ENCODE data around the gene CEP85L. TPM values are rescaled to one million over a fixed set of nuclear protein-coding genes. Genes with fewer than 3 reads are reported as not detected.

The CEP85L gene
- polyA plus RNA-seq, 2 donors = 0.52 to 0.61 TPM

DNA sequence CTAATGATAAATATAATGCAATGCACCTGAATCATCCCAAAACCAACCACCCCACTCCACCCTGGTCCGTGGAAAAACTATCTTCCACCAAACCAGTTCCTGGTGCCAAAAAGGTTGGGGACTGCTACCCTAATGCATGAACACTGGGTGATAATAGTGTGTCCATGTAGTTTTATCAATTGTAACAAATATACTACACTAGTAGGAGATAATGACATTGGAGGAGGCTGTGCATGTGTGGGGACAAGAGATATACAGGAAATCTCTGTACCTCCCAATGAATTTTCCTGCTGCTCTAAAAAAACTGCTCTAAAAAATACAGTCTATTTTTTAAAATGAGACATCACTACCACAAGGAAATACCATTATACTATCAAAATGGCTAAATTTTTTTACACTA is 20.5 kb downstream of the CEP85L start:
- H3K4me3 ChIP-seq (ENCODE audit: low read depth in 1 of 2, low read length in 2 of 2) = no peak overlapping the region
- no peaks in the 10 kb centered on the region for H3K9me3 ChIP-seq (ENCODE audit: control insufficient read depth in 2 of 2, insufficient read depth in 1 of 2, low read depth in 1 of 2, low read length in 1 of 2)
- H3K27me3 ChIP-seq (ENCODE audit: control insufficient read depth in 1 of 2, insufficient read depth in 2 of 2, low read length in 2 of 2) = no peaks in the 10 kb centered on the region
- no peak overlapping the region for H3K27ac ChIP-seq (ENCODE audit: low read depth in 2 of 2, low read length in 1 of 2)
- no peaks in the 10 kb centered on the region for H3K36me3 ChIP-seq (ENCODE audit: control insufficient read depth in 2 of 2, insufficient read depth in 2 of 2, low read length in 1 of 2)
- H3K4me1 ChIP-seq (ENCODE audit: control insufficient read depth in 2 of 2, insufficient read depth in 2 of 2, low read length in 1 of 2) = no peaks in the 10 kb centered on the region
- WGBS, 2 donors = 92 to 100% methylated on average over 1 of the region's 1 CpG

- H3K9me3 ChIP-seq (ENCODE audit: control insufficient read depth in 2 of 2, insufficient read depth in 1 of 2, low read depth in 1 of 2, low read length in 1 of 2) = no peaks in the 10 kb centered on the region
- no peak overlapping the region for H3K4me3 ChIP-seq (ENCODE audit: low read depth in 1 of 2, low read length in 2 of 2)
- H3K27me3 ChIP-seq (ENCODE audit: control insufficient read depth in 1 of 2, insufficient read depth in 2 of 2, low read length in 2 of 2) = no peaks in the 10 kb centered on the region
- no peak overlapping the region for H3K27ac ChIP-seq (ENCODE audit: low read depth in 2 of 2, low read length in 1 of 2)
- H3K4me1 ChIP-seq (ENCODE audit: control insufficient read depth in 2 of 2, insufficient read depth in 2 of 2, low read length in 1 of 2) = no peaks in the 10 kb centered on the region
- WGBS, 2 donors = 68 to 77% methylated on average over 1 of the region's 1 CpG
- no peaks in the 10 kb centered on the region for H3K36me3 ChIP-seq (ENCODE audit: control insufficient read depth in 2 of 2, insufficient read depth in 2 of 2, low read length in 1 of 2)
Measured at GRCh38 chr6:118630067-118630466, 21.3 kb downstream of the CEP85L start.

GRCh38 chr6:118627724-118628123 is 23.7 kb downstream of the CEP85L start:
- Histone ChIP-seq H3K36me3 (ENCODE audit: control insufficient read depth in 2 of 2, insufficient read depth in 2 of 2, low read length in 1 of 2) (no peaks in the 10 kb centered on the region), H3K9me3 (ENCODE audit: control insufficient read depth in 2 of 2, insufficient read depth in 1 of 2, low read depth in 1 of 2, low read length in 1 of 2) (no peaks in the 10 kb centered on the region), H3K4me3 (ENCODE audit: low read depth in 1 of 2, low read length in 2 of 2) (no peak overlapping the region), H3K27ac (ENCODE audit: low read depth in 2 of 2, low read length in 1 of 2) (no peak overlapping the region), H3K4me1 (ENCODE audit: control insufficient read depth in 2 of 2, insufficient read depth in 2 of 2, low read length in 1 of 2) (no peaks in the 10 kb centered on the region), H3K27me3 (ENCODE audit: control insufficient read depth in 1 of 2, insufficient read depth in 2 of 2, low read length in 2 of 2) (no peaks in the 10 kb centered on the region)
- WGBS, 2 donors = 77 to 95% methylated on average over 3 of the region's 3 CpGs

DNA sequence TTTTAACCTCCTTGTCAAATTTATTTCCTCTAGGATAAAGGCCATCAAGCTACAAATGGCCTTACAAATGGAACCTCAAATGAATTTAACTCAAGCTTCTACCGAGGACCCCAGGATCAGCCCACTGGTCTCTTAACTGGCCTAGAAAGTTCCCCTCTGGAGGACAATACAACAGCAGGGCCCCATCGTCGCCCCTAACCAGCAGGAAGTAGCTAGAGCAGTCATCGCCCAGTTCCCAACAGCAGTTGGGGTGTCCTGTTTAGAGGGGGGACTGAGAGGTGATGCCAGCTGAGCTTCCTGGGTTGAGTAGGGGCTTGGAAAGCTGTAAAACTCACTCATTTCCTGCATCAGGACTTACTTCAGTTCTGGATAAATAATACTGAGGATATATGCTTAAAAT is 25.6 kb downstream of the CEP85L start:
- no peaks in the 10 kb centered on the region for H3K4me1 ChIP-seq (ENCODE audit: control insufficient read depth in 2 of 2, insufficient read depth in 2 of 2, low read length in 1 of 2)
- H3K36me3 ChIP-seq (ENCODE audit: control insufficient read depth in 2 of 2, insufficient read depth in 2 of 2, low read length in 1 of 2) = no peaks in the 10 kb centered on the region
- 96 to 98% methylated on average over 4 of the region's 4 CpGs for WGBS, 2 donors
- no peaks in the 10 kb centered on the region for H3K9me3 ChIP-seq (ENCODE audit: control insufficient read depth in 2 of 2, insufficient read depth in 1 of 2, low read depth in 1 of 2, low read length in 1 of 2)
- H3K27ac ChIP-seq (ENCODE audit: low read depth in 2 of 2, low read length in 1 of 2) = no peak overlapping the region
- H3K27me3 ChIP-seq (ENCODE audit: control insufficient read depth in 1 of 2, insufficient read depth in 2 of 2, low read length in 2 of 2) = no peaks in the 10 kb centered on the region
- no peak overlapping the region for H3K4me3 ChIP-seq (ENCODE audit: low read depth in 1 of 2, low read length in 2 of 2)

- H3K9me3 ChIP-seq (ENCODE audit: control insufficient read depth in 2 of 2, insufficient read depth in 1 of 2, low read depth in 1 of 2, low read length in 1 of 2) = no peaks in the 10 kb centered on the region
- H3K36me3 ChIP-seq (ENCODE audit: control insufficient read depth in 2 of 2, insufficient read depth in 2 of 2, low read length in 1 of 2) = no peaks in the 10 kb centered on the region
- H3K4me3 ChIP-seq (ENCODE audit: low read depth in 1 of 2, low read length in 2 of 2) = no peak overlapping the region
- 88 to 89% methylated on average over 7 of the region's 7 CpGs for WGBS, 2 donors
- H3K27me3 ChIP-seq (ENCODE audit: control insufficient read depth in 1 of 2, insufficient read depth in 2 of 2, low read length in 2 of 2) = no peaks in the 10 kb centered on the region
- no peak overlapping the region for H3K27ac ChIP-seq (ENCODE audit: low read depth in 2 of 2, low read length in 1 of 2)
- no peaks in the 10 kb centered on the region for H3K4me1 ChIP-seq (ENCODE audit: control insufficient read depth in 2 of 2, insufficient read depth in 2 of 2, low read length in 1 of 2)
Measured at GRCh38 chr6:118621799-118622470, 29.5 kb downstream of the CEP85L start.

- H3K4me1 ChIP-seq (ENCODE audit: control insufficient read depth in 2 of 2, insufficient read depth in 2 of 2, low read length in 1 of 2) = no peaks in the 10 kb centered on the region
- H3K27ac ChIP-seq (ENCODE audit: low read depth in 2 of 2, low read length in 1 of 2) = no peak overlapping the region
- H3K4me3 ChIP-seq (ENCODE audit: low read depth in 1 of 2, low read length in 2 of 2) = no peak overlapping the region
- no peaks in the 10 kb centered on the region for H3K9me3 ChIP-seq (ENCODE audit: control insufficient read depth in 2 of 2, insufficient read depth in 1 of 2, low read depth in 1 of 2, low read length in 1 of 2)
- no peaks in the 10 kb centered on the region for H3K36me3 ChIP-seq (ENCODE audit: control insufficient read depth in 2 of 2, insufficient read depth in 2 of 2, low read length in 1 of 2)
- 86 to 91% methylated on average over 4 of the region's 4 CpGs for WGBS, 2 donors
- H3K27me3 ChIP-seq (ENCODE audit: control insufficient read depth in 1 of 2, insufficient read depth in 2 of 2, low read length in 2 of 2) = no peaks in the 10 kb centered on the region
Measured at GRCh38 chr6:118620202-118620601, 31.2 kb downstream of the CEP85L start.

GRCh38 chr6:118618676-118619377 is 32.6 kb downstream of the CEP85L start:
- WGBS, 2 donors = 41 to 55% methylated on average over 15 of the region's 15 CpGs
- H3K4me3 ChIP-seq (ENCODE audit: low read depth in 1 of 2, low read length in 2 of 2) = no peak overlapping the region
- no peaks in the 10 kb centered on the region for H3K9me3 ChIP-seq (ENCODE audit: control insufficient read depth in 2 of 2, insufficient read depth in 1 of 2, low read depth in 1 of 2, low read length in 1 of 2)
- no peak overlapping the region for H3K27ac ChIP-seq (ENCODE audit: low read depth in 2 of 2, low read length in 1 of 2)
- no peaks in the 10 kb centered on the region for H3K27me3 ChIP-seq (ENCODE audit: control insufficient read depth in 1 of 2, insufficient read depth in 2 of 2, low read length in 2 of 2)
- no peaks in the 10 kb centered on the region for H3K4me1 ChIP-seq (ENCODE audit: control insufficient read depth in 2 of 2, insufficient read depth in 2 of 2, low read length in 1 of 2)
- no peaks in the 10 kb centered on the region for H3K36me3 ChIP-seq (ENCODE audit: control insufficient read depth in 2 of 2, insufficient read depth in 2 of 2, low read length in 1 of 2)

- no peak overlapping the region for H3K27ac ChIP-seq (ENCODE audit: low read depth in 2 of 2, low read length in 1 of 2)
- H3K27me3 ChIP-seq (ENCODE audit: control insufficient read depth in 1 of 2, insufficient read depth in 2 of 2, low read length in 2 of 2) = no peaks in the 10 kb centered on the region
- H3K36me3 ChIP-seq (ENCODE audit: control insufficient read depth in 2 of 2, insufficient read depth in 2 of 2, low read length in 1 of 2) = no peaks in the 10 kb centered on the region
- no peaks in the 10 kb centered on the region for H3K9me3 ChIP-seq (ENCODE audit: control insufficient read depth in 2 of 2, insufficient read depth in 1 of 2, low read depth in 1 of 2, low read length in 1 of 2)
- WGBS, 2 donors = 83 to 87% methylated on average over 11 of the region's 11 CpGs
- H3K4me1 ChIP-seq (ENCODE audit: control insufficient read depth in 2 of 2, insufficient read depth in 2 of 2, low read length in 1 of 2) = no peaks in the 10 kb centered on the region
- no peak overlapping the region for H3K4me3 ChIP-seq (ENCODE audit: low read depth in 1 of 2, low read length in 2 of 2)
Measured at GRCh38 chr6:118617417-118617816, 34.0 kb downstream of the CEP85L start.

GRCh38 chr6:118611334-118611733 is 40.1 kb downstream of the CEP85L start:
- H3K9me3 ChIP-seq (ENCODE audit: control insufficient read depth in 2 of 2, insufficient read depth in 1 of 2, low read depth in 1 of 2, low read length in 1 of 2) = no peaks in the 10 kb centered on the region
- no peaks in the 10 kb centered on the region for H3K36me3 ChIP-seq (ENCODE audit: control insufficient read depth in 2 of 2, insufficient read depth in 2 of 2, low read length in 1 of 2)
- no peak overlapping the region for H3K4me3 ChIP-seq (ENCODE audit: low read depth in 1 of 2, low read length in 2 of 2)
- H3K27me3 ChIP-seq (ENCODE audit: control insufficient read depth in 1 of 2, insufficient read depth in 2 of 2, low read length in 2 of 2) = no peaks in the 10 kb centered on the region
- H3K4me1 ChIP-seq (ENCODE audit: control insufficient read depth in 2 of 2, insufficient read depth in 2 of 2, low read length in 1 of 2) = peaks cover 0 to 3% of the 10 kb centered on the region in 2 donors
- no peak overlapping the region for H3K27ac ChIP-seq (ENCODE audit: low read depth in 2 of 2, low read length in 1 of 2)
- WGBS, 2 donors = 96 to 97% methylated on average over 3 of the region's 3 CpGs

DNA sequence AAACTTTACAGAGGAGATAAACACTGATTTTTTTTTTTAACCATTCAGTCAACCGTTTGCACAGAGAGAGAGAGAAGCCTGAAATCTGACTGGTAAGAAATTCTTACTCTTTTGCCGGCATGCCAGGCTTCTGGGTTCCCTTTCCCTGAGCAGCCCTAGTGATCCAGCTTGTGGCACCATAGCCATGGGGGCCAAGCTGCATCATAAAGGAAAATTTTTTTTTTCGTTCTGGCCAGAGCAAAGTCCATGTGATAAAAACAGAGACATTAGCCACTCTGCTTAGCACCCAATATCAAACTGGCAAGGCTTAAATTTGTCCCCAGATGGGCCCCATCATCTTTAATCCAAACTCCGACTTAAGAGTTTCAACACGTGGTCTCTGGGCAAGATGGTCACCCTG is 44.5 kb downstream of the CEP85L start:
- WGBS, 2 donors = 58 to 76% methylated on average over 5 of the region's 5 CpGs
- Histone ChIP-seq H3K9me3 (ENCODE audit: control insufficient read depth in 2 of 2, insufficient read depth in 1 of 2, low read depth in 1 of 2, low read length in 1 of 2) (no peaks in the 10 kb centered on the region), H3K27me3 (ENCODE audit: control insufficient read depth in 1 of 2, insufficient read depth in 2 of 2, low read length in 2 of 2) (no peaks in the 10 kb centered on the region), H3K36me3 (ENCODE audit: control insufficient read depth in 2 of 2, insufficient read depth in 2 of 2, low read length in 1 of 2) (no peaks in the 10 kb centered on the region), H3K4me1 (ENCODE audit: control insufficient read depth in 2 of 2, insufficient read depth in 2 of 2, low read length in 1 of 2) (peaks cover 0 to 3% of the 10 kb centered on the region in 2 donors), H3K27ac (ENCODE audit: low read depth in 2 of 2, low read length in 1 of 2) (no peak overlapping the region), H3K4me3 (ENCODE audit: low read depth in 1 of 2, low read length in 2 of 2) (no peak overlapping the region)
